Measurements from ENCODE around the gene BRSK2.
"Not testable (repeated sequence)": the region's sequence is repeated elsewhere in the genome, so short reads cannot be mapped to it uniquely, and the experiment has no call there.

The BRSK2 gene

DNA sequence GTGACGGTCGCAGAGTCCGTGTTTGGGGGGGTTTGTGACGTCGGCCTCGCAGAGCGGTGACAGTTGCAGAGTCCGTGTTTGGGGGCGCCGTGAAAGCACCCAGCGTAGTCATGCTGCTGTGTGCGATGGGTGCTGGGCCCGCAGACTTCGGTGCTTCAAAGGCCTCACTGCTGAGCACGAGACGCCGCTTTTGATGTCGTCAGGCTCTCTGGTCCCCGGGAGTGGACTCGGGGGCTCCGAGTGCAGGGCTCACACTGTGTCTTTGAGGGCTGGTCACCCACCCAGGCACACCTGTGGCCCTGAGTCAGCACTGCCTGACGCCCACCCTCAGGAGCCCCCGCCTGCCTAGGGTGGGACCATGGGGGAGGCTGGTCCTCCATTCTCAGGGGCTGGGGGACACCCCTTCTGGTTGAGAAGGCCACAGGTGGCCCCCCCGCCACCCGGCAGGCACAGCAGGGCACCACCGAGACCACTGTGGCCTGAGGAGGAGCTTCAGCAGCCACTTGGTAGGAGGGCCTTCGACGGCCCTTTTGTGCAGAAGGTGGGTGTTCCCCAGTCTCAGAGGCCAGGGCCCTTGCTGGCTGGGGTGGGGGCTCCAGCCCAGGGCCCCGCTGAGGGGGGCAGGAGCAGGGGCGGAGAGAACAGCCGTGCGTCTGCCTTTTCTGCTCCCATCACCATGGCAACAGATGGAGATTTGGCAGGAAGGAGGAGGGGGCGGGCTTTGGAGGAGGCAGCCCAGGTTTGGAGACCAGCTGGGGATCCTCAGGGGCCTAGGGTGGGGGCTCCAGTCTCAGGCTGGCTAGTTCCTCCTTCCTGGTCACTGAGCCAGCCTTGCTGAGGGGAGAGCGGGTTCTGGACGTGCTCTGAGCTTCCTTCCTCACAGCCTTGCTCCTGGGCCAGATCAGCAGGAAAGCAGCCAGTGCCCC lies 20.9 kb downstream of the BRSK2 start:
- no peak for DNase-seq

GRCh38 chr11:1411301-1411700 lies 21.6 kb downstream of the BRSK2 start:
- DNase-seq, result no peak

DNA sequence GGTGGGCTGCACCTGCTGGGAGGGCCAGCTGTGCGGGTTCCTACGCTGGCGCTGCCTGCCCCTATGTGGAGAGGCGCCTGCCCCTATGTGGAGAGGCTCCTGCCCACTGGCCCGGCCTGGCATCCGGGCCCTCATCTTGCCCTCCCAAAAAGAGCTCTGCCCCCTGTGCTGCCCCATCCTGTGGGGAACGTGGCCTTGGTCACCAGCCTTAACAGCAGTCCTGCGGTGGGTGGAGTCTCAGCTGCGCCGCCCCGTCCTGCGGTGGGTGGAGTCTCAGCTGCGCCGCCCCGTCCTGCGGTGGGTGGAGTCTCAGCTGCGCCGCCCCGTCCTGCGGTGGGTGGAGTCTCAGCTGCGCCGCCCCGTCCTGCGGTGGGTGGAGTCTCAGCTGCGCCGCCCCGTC lies 22.0 kb downstream of the BRSK2 start:
- not testable (repeated sequence) for DNase-seq

- DNase-seq, result no peak
Observed at GRCh38 chr11:1412377-1413095, 22.8 kb downstream of the BRSK2 start.

- DNase-seq, result no peak
Observed at GRCh38 chr11:1414650-1415049, 24.9 kb downstream of the BRSK2 start.

DNA sequence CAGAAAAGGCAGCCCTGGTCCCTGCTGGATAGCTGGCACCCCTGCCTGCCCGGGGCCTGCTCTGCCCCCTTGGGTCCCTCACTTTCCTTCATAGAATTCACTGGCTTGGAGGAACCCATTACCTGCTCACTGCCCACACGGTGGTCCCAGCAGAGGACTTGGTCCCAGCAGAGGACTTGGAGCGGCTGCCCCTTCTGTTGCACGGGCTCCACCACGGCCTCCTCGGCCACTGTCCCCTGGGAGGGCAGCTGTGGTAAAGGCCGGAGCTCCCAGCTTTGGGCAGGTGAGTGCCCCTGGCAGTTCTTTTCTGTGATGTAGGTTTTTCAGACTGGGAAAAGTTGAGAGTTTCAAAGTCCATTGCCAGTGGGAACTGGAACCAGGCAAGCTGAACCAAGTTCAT lies 25.9 kb downstream of the BRSK2 start:
- DNase-seq, result no peak

- DNase-seq, result not testable (repeated sequence)
Observed at GRCh38 chr11:1418192-1418795, 28.6 kb downstream of the BRSK2 start.

GRCh38 chr11:1419811-1420210 lies 30.1 kb downstream of the BRSK2 start:
- no peak for DNase-seq

DNA sequence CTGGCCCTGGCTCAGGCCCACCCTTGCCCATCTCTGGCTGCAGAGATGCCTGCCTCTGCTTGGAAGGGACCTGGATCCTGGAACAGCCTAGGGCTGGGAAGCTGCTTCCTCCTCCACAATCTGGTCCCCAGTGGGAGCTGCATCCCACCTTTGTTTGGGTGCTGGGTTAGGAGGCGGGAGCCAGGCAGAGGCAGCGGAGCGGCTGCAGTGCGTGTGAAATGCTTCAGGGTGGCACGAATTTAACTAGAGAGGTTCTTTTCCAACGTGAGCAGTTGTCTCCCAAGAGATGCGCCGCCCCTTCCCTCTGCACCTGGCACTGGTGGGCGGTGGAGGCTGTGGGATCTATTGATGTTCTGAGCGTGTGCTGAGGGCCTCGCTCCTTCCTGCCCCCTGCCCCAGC lies 31.6 kb downstream of the BRSK2 start:
- no peak for DNase-seq

- DNase-seq, result no peak
Observed at GRCh38 chr11:1422481-1422880, 32.7 kb downstream of the BRSK2 start.

DNA sequence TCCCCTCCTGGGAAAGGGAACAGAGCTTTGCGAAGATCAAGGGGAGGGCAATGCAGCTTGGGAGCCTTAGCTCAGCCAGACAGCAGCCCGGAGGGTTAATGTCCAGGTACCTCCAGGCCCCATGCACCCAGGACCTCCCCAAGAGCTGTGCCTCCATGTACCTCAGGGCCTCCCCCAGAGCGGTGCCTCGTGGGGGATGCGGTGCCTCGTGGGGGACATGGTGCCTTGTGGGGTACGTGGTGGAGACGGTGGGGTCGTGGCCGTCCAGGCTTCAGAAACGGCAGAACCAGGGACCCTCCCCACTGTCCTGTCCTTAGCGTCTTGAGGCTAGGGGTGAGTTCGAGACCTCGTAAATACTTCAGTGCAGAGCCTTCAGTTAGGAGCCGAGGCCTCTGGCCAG lies 33.2 kb downstream of the BRSK2 start:
- DNase-seq, result no peak

DNA sequence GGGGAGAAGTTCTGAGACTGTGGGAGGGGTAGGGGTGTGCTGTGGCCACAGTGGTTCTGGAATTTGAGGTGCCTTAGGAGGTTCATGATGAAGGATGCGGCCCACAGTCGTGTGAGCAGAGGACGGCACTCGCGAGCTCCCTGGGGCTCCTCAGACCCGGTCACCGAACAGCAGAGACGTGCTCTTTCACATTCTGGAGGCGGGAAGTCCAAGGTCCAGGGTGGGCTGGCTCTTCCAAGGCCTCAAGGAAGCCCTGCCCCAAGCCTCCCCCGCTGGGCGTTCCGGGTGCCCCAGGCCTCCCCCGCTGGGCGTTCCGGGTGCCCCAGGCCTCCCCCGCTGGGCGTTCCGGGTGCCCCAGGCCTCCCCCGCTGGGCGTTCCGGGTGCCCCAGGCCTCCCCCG lies 33.7 kb downstream of the BRSK2 start:
- DNase-seq, result not testable (repeated sequence)

DNA sequence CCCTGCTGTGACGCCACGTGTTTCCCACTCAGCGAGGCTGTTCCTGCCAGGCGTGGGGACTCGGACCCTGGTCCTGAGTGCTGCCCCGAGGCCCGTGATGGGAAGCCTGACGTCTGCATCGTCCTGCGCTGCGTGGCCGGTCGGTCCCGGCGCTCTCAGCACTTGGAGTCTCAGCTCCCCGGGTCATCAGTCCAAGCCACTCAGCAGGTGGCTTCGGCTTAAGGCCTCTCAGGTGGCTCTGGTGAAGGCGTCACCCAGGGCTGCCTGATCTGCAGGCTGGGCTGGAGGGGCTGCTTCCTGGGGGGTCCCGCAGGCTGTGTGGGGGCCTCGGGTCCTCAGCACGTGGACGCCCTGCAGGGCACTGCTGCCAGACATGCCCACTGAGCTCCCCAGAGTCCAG lies 35.3 kb downstream of the BRSK2 start:
- no peak for DNase-seq

- no peak for DNase-seq
Observed at GRCh38 chr11:1425439-1425838, 35.7 kb downstream of the BRSK2 start.

DNA sequence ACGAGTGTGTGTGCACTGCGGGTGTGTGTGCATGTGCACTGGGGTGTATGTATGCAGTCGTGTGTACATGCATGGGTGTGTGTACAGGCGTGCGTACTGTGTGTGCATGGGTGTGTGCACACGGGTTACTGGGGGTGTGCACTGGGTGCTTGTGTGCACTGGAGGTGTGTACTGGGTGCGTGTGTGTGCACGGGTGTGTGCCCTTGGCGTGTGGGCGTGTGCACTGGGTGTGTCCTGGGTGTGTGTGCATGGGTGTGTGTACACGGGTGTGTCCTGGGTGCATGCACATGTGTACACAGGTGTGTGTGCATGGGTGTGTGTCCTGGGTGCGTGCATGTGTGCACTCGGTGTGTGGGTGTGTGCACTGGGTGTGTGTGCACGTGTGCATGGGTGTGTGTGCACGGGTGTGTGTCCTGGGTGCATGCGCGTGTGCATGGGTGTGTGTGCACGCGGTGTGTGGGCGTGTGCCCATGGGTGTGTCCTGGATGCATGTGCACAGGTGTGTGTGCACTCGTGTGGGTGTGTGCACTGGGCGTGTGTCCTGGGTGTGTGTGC lies 39.1 kb downstream of the BRSK2 start:
- DNase-seq, result no peak

DNA sequence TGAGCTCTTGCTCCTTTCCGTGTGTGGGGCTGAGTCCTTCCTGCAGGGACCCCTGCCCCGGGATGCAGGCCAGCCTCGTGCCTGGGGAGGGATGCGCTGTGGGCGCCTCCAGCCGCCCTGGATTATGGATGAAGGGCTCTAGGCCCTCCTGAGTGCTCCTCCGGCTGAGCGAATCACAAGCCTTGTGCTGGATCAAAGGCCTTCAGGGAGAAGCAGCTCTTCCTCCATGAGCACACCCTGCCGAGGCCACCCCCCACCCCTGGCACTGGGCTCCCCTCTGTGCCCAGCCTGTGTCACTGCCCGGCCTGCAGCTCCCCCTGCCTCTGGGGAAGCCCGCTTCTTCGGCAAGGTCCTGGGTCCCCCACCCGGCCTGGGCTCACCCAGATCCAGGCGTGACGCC lies 43.8 kb downstream of the BRSK2 start:
- DNase-seq, result no peak

- no peak for DNase-seq
Observed at GRCh38 chr11:1433977-1434640, 44.4 kb downstream of the BRSK2 start.

- not testable (repeated sequence) for DNase-seq
Observed at GRCh38 chr11:1435479-1435819, 45.7 kb downstream of the BRSK2 start.

DNA sequence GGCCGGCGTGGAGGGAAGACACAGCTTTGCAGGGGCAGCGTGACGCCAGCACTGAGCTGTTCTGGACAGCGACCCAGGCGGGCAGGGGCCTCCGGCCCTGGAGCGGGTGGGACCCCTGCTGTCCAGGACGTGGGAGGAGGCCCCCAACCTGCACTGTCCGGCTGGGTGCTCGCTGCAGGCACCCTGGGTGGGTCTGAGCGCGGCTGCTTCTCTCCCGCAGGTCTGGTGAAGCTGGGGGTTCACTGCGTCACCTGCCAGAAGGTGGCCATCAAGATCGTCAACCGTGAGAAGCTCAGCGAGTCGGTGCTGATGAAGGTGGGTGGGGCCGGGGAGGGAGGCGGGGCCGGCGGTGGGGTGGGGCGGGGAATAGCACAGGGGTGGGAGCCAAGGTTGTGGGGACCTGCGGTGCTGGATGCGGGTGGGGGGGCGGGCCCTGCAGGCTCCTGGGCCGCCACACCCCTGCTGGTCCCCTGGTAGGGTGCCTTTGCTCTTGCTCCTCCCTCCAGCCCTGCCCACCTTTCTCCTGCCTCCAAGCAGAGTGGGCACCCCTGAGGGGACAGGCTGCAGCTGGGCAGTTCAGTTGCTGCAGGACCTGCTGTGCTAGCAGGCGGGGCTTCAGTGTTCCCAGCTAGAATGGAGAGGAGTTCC lies 46.2 kb downstream of the BRSK2 start:
- no peak for DNase-seq

- DNase-seq, result no peak
Observed at GRCh38 chr11:1436468-1437039, 46.8 kb downstream of the BRSK2 start.

DNA sequence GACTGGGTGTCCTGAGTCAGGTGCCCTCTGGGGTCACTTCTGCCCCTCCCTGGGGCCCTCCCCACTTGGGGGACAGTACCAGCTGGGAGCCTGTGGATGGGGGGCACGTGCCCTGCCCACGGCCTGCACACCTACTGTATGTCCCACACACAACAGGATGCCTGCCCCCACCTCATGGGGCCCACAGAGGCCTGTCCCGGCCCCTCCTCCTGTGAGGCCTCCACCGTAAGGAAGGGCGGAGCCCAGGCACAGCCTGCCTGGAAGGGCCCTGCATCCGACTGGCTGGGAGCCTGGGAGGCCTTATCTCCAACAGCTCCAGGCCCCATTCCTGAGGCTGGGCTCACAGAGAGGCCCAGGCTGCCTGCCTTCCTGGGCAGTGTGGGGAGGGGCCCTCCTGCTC lies 47.8 kb downstream of the BRSK2 start:
- no peak for DNase-seq
